ENCODE results near the gene MBTD1. TPM values are rescaled to one million over a fixed set of nuclear protein-coding genes. Genes with fewer than 3 reads are reported as not detected.
A peak's percentile ranks its signal among the peaks of the same experiment; 100 is the strongest.

MBTD1 gene
- total and polyA plus RNA-seq, 9 of the 15 experiments (the other 6 are each of a cell fraction or from before 2014, with no cell fraction given), result 2.1 to 26.3 (median 13.3) TPM

GRCh38 chr17:51259564-51260236 lies at the start of gene MBTD1 (continued):
- TF ChIP-seq ZNF740 (CRISPR knock-in tag; IDR thresholded peaks at IDR 0.05) (peak; percentile 56; the same call in 1 of the 2 replicates), ZNF740 (tag; IDR thresholded peaks at IDR 0.05) (no peak), ZNF766 (CRISPR knock-in tag; conservative IDR thresholded peaks at IDR 0.05) (0 out of 2 replicates have a peak, but pooled peaks have one; percentile 5), ZNF395 (CRISPR knock-in tag; IDR thresholded peaks at IDR 0.05) (no peak), NKRF (IDR thresholded peaks at IDR 0.05; ENCODE audit: borderline replicate concordance) (peak; percentile 20), C11orf30 (IDR thresholded peaks at IDR 0.05; ENCODE audit: low read depth) (peak; percentile 73; the same call in 1 of the 2 replicates), ZNF830 (CRISPR knock-in tag; IDR thresholded peaks at IDR 0.05) (no peak), FOXK1 (CRISPR knock-in tag; IDR thresholded peaks at IDR 0.05; ENCODE audit: borderline replicate concordance) (peak; percentile 89; the same call in 1 of the 2 replicates), ZNF124 (CRISPR knock-in tag; IDR thresholded peaks at IDR 0.05) (no peak), GATAD2A (IDR thresholded peaks at IDR 0.05) (no peak), ZNF511 (CRISPR knock-in tag; IDR thresholded peaks at IDR 0.05) (no peak), PHF8 (IDR thresholded peaks at IDR 0.05; ENCODE audit: borderline replicate concordance, low read length) (peak; percentile 31; the same call in 1 of the 2 replicates), PREB (CRISPR knock-in tag; IDR thresholded peaks at IDR 0.05) (no peak), FOXK2 (conservative IDR thresholded peaks at IDR 0.05 in 1 of 2, IDR thresholded peaks at IDR 0.05 in 1 of 2; ENCODE audit: low read depth in 2 of 2) (peak in 1 of 2 experiments; percentile 92; a peak in 2 of 4 replicates), HDAC1 (IDR thresholded peaks at IDR 0.05) (peak in 1 of 2 experiments; percentile 42; a peak in 1 of 4 replicates), HDAC2 (IDR thresholded peaks at IDR 0.05) (0 out of 2 replicates have a peak, but pooled peaks have one; percentile 13), SFPQ (IDR thresholded peaks at IDR 0.05; ENCODE audit: low read depth, low read length) (no peak), MTA3 (IDR thresholded peaks at IDR 0.05; ENCODE audit: borderline replicate concordance) (peak; percentile 97; the same call in 1 of the 2 replicates), THRAP3 (IDR thresholded peaks at IDR 0.05; ENCODE audit: borderline replicate concordance) (no peak)
